ENCODE results near the gene TMOD2. TPM values are rescaled to one million over a fixed set of nuclear protein-coding genes. Genes with fewer than 3 reads are reported as not detected.

The TMOD2 gene
- total and polyA plus RNA-seq, 2 donors (not counting 1 experiment from before 2014, with no cell fraction given), result 7.0 to 11.2 TPM

DNA sequence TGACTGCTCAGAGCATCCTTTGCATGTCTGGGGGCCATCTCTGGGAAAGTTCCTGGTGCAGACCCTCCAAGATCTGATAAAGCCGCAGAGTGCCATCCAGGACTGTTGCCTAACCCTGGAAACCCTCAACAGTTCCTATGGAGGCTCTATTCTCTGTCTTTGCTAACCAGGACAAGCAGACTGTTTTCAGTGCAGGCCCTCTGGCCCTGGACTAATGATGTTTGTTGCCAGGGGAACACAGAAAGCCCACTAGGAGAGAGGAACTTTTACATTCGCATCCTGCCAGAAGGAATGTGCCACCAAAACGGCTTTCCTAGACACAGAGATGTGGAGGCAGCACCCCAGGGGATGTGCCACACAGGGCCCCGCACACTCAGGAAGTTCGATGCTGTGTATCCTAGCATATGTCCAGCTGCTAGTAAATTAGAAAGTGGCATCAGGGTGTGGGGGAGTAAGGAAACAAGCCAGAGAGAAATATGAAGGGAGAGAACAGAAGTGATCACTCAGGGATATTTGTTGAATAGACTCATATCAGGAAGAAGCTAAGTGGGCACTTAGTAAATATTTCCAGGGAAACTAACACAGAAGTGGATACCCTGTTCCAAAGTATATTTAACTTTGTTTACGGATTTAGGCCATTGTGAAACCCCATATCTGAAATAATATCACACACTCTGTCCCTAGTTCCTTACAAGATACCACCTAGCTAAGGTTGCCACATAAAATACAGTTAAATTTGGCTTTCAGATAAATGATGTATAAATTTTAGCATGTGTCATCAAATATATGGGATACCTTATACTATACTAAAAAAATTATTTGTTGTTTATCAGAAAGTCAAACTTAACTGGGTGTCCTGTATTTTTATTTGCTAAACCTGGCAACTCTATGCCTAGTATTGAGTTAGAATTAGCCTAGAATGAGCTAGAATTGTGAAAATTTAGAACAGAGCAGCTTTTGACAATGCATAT, 48.2 kb downstream of the TMOD2 start:
- H3K4me1 ChIP-seq (ENCODE audit: control insufficient read depth, extremely low read depth, insufficient read depth, low read length), result no peaks in the 10 kb centered on the region
- no peak overlapping the region for H3K27ac ChIP-seq (ENCODE audit: insufficient read depth, low read length)
- no peak for DNase-seq (ENCODE audit: low read depth in 2 of 2)
- H4K20me1 ChIP-seq (ENCODE audit: control insufficient read depth, extremely low read depth, insufficient read depth, low read length), result no peaks in the 10 kb centered on the region
- H3K4me2 ChIP-seq (ENCODE audit: extremely low read depth, insufficient read depth, low read length), result no peak overlapping the region
- TF ChIP-seq, protein P1, sequence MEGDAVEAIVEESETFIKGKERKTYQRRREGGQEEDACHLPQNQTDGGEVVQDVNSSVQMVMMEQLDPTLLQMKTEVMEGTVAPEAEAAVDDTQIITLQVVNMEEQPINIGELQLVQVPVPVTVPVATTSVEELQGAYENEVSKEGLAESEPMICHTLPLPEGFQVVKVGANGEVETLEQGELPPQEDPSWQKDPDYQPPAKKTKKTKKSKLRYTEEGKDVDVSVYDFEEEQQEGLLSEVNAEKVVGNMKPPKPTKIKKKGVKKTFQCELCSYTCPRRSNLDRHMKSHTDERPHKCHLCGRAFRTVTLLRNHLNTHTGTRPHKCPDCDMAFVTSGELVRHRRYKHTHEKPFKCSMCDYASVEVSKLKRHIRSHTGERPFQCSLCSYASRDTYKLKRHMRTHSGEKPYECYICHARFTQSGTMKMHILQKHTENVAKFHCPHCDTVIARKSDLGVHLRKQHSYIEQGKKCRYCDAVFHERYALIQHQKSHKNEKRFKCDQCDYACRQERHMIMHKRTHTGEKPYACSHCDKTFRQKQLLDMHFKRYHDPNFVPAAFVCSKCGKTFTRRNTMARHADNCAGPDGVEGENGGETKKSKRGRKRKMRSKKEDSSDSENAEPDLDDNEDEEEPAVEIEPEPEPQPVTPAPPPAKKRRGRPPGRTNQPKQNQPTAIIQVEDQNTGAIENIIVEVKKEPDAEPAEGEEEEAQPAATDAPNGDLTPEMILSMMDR (conservative IDR thresholded peaks at IDR 0.05 in 1 of 2, IDR thresholded peaks at IDR 0.05 in 1 of 2; ENCODE audit: low read depth in 1 of 2, low read length in 2 of 2), result no peak
- no peak for TF ChIP-seq EZH2 (IDR thresholded peaks at IDR 0.05; ENCODE audit: low read length, missing control alignments)
- no peak overlapping the region for H3K9ac ChIP-seq (ENCODE audit: insufficient read depth, low read length)
- no peaks in the 10 kb centered on the region for H3K79me2 ChIP-seq (ENCODE audit: control insufficient read depth, insufficient read depth, low read length)
- no peaks in the 10 kb centered on the region for H3K27me3 ChIP-seq (ENCODE audit: control insufficient read depth, insufficient read depth, low read length)
- H2AFZ ChIP-seq (ENCODE audit: low read length), result no peak overlapping the region
- no peak overlapping the region for H3K4me3 ChIP-seq (replicated peaks in 1 of 4; ENCODE audit: control extremely low read depth in 1 of 4, insufficient read depth in 1 of 4, low read depth in 3 of 4, low read length in 4 of 4)
- H3K36me3 ChIP-seq (ENCODE audit: control insufficient read depth, insufficient read depth, low read length), result no peaks in the 10 kb centered on the region
- H3K9me3 ChIP-seq (ENCODE audit: control insufficient read depth, insufficient read depth, low read depth, low read length), result no peaks in the 10 kb centered on the region

DNA sequence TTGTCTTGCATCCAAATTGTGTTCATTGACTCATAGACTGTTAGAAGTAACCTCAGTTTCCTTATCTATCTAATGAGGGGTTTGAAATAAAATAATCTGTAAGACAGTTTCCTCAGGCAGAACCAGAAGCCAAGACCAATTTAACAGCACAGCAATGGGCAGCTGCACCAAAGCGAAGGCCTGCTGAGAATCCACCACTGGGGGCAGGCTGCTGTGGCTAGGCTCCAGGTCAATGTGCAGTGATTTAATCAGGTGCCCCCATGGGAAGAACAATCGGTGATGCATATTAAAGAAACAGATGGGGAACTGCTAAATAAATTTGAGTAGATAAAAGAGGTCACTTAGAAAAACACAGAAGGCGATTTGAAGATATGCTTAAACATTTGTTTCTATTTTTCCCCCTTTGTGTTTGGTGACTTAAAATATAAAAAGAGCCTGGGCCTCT, 50.0 kb downstream of the TMOD2 start:
- H2AFZ ChIP-seq (ENCODE audit: low read length), result no peak overlapping the region
- no peaks in the 10 kb centered on the region for H4K20me1 ChIP-seq (ENCODE audit: control insufficient read depth, extremely low read depth, insufficient read depth, low read length)
- no peaks in the 10 kb centered on the region for H3K27me3 ChIP-seq (ENCODE audit: control insufficient read depth, insufficient read depth, low read length)
- H3K27ac ChIP-seq (ENCODE audit: insufficient read depth, low read length), result no peak overlapping the region
- no peak overlapping the region for H3K4me3 ChIP-seq (replicated peaks in 1 of 4; ENCODE audit: control extremely low read depth in 1 of 4, insufficient read depth in 1 of 4, low read depth in 3 of 4, low read length in 4 of 4)
- no peaks in the 10 kb centered on the region for H3K9me3 ChIP-seq (ENCODE audit: control insufficient read depth, insufficient read depth, low read depth, low read length)
- TF ChIP-seq EZH2 (IDR thresholded peaks at IDR 0.05; ENCODE audit: low read length, missing control alignments), result no peak
- TF ChIP-seq, protein P1 (conservative IDR thresholded peaks at IDR 0.05 in 1 of 2, IDR thresholded peaks at IDR 0.05 in 1 of 2; ENCODE audit: low read depth in 1 of 2, low read length in 2 of 2), result peak; percentile 31 to 67
- H3K9ac ChIP-seq (ENCODE audit: insufficient read depth, low read length), result no peak overlapping the region
- H3K79me2 ChIP-seq (ENCODE audit: control insufficient read depth, insufficient read depth, low read length), result no peaks in the 10 kb centered on the region
- DNase-seq (ENCODE audit: low read depth in 2 of 2), result peak; percentile 16 to 50
- H3K36me3 ChIP-seq (ENCODE audit: control insufficient read depth, insufficient read depth, low read length), result peaks cover 2% of the 10 kb centered on the region
- H3K4me2 ChIP-seq (ENCODE audit: extremely low read depth, insufficient read depth, low read length), result no peak overlapping the region
- no peaks in the 10 kb centered on the region for H3K4me1 ChIP-seq (ENCODE audit: control insufficient read depth, extremely low read depth, insufficient read depth, low read length)

DNA sequence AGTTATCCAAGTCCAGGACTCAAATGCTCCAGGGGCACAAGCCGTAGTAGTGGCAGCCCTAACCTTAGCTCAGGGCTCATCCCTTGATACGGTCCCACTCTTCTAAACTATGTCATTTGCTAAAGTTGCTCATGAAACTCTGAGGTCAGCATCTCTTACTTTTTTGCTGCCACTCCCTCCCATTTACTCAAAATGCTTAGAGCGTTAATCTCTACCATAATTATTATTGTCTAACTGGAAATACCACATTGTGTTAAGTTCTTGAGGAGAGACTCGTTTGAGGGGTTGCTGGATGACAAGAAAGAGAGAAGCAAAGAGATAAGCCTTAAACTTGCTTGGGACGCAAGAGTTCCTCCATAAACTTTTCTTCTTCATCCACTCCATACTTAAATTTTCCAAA, 51.2 kb downstream of the TMOD2 start:
- no peaks in the 10 kb centered on the region for H4K20me1 ChIP-seq (ENCODE audit: control insufficient read depth, extremely low read depth, insufficient read depth, low read length)
- H2AFZ ChIP-seq (ENCODE audit: low read length), result no peak overlapping the region

More for the DNA sequence above, 51.2 kb downstream of the TMOD2 start:
- no peak for DNase-seq (ENCODE audit: low read depth in 2 of 2)
- no peaks in the 10 kb centered on the region for H3K27me3 ChIP-seq (ENCODE audit: control insufficient read depth, insufficient read depth, low read length)
- H3K79me2 ChIP-seq (ENCODE audit: control insufficient read depth, insufficient read depth, low read length), result no peaks in the 10 kb centered on the region
- H3K9me3 ChIP-seq (ENCODE audit: control insufficient read depth, insufficient read depth, low read depth, low read length), result no peaks in the 10 kb centered on the region
- H3K9ac ChIP-seq (ENCODE audit: insufficient read depth, low read length), result no peak overlapping the region
- H3K4me1 ChIP-seq (ENCODE audit: control insufficient read depth, extremely low read depth, insufficient read depth, low read length), result no peaks in the 10 kb centered on the region
- H3K4me2 ChIP-seq (ENCODE audit: extremely low read depth, insufficient read depth, low read length), result no peak overlapping the region
- TF ChIP-seq, protein P1 (conservative IDR thresholded peaks at IDR 0.05 in 1 of 2, IDR thresholded peaks at IDR 0.05 in 1 of 2; ENCODE audit: low read depth in 1 of 2, low read length in 2 of 2), result no peak
- no peak for TF ChIP-seq EZH2 (IDR thresholded peaks at IDR 0.05; ENCODE audit: low read length, missing control alignments)
- H3K4me3 ChIP-seq (replicated peaks in 1 of 4; ENCODE audit: control extremely low read depth in 1 of 4, insufficient read depth in 1 of 4, low read depth in 3 of 4, low read length in 4 of 4), result no peak overlapping the region
- peaks cover 5% of the 10 kb centered on the region for H3K36me3 ChIP-seq (ENCODE audit: control insufficient read depth, insufficient read depth, low read length)
- H3K27ac ChIP-seq (ENCODE audit: insufficient read depth, low read length), result no peak overlapping the region

Measured in fibroblast of lung (primary cell).